Retina (tissue), 1 donor: ENCODE measurements around the gene REPS2.

Source experiments
- DNase-seq: peaks from one replicate; pipeline ENCODE4 v3.0.0-alpha.2; 2016

Gene REPS2

DNA sequence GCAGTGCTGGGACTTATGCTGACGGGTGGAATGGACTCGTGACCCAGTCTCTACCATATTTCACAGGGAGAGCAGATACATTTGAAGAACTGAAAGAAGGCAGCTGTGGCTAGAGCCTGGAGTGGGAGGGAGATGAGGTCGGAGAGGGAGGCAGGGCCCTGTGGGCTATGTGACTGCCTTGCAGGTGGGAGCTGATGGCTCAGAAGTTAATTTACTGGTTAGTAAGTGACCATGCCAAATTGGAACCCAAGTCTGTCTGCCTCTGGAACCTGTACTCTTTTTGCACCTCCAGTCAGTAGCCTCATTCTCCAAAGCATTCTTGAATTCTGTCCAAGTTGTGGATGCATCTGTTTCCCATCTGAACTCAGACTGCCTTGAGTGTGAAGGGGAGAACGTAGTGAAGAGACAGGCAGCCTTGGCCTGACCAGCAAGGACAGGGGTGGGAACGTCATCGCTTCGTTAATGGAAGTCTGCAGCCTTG lies 92.3 kb downstream of the REPS2 start:
- DNase-seq, result no peak

GRCh38 chrX:17039826-17040225 lies 93.4 kb downstream of the REPS2 start:
- DNase-seq, result no peak

DNA sequence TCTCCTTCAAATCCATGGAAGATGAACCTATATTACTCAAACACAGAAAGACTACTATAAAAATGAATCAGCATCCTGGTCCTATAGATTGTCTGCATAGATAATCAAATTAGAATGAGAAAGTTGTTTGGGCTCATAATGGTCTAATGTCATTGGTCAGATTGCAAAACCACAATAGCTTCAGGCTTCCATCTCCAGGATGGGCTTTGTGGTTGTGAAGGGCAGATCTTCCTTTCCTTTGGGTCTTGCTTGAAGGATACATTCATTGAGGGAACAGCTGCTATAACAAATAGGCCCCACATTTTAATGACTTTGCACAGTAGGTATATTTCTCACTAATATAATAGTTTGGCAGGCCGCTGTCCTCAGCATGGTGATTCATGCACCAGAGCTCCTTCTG lies 94.3 kb downstream of the REPS2 start:
- no peak for DNase-seq

DNA sequence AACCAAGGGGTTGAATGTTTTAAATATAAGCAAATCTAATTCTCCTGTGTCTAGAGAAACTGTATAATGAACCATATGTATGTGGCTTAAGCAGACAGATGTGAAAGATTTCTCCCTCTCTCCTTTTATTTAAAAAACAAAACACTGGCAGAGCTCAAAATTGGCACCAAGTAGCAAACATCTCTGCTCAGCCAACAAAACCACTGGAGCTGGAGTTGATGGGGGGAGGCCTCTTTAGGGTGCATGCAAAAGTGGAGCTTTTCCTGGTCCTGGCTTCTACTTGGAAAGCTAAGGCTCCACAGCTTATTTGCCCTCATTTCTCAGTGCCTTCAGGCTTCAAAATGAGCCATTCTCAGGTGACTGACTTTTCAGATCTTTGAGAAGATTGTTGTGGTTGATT lies 95.6 kb downstream of the REPS2 start:
- no peak for DNase-seq

DNA sequence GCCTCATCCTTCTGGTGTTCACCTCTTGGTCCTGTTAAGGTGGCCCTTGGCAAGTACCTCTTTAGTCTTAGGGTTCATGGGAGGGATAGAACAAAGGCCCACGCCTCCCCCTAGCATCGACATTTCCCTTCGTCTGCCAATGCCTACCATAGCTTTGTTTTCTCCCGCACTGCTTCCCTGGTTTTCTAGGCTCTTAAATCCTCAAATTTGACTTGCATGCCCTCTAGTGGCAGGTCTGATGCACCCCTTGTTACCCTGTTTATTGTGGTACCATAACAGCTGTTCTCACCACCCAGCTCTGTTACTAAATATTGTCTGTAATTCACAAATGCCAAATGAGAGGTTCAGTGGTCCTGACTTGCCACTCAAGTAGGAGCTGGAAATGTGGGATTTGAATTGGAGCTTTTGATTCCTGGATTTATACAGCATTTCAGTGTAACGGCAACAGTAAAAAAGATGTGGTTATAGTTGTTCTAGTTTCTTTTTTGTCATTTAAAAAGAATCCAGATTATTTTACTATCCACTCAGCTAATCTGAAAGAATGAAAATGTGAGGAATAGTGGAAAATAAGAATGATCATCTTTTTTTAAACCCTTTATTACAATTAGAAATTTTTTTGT lies 100.1 kb downstream of the REPS2 start:
- DNase-seq, result peak; percentile 53

GRCh38 chrX:17047224-17047623 lies 100.8 kb downstream of the REPS2 start:
- DNase-seq, result no peak

- DNase-seq, result no peak
Measured at GRCh38 chrX:17052210-17052609, 105.8 kb downstream of the REPS2 start.

- DNase-seq, result no peak
Measured at GRCh38 chrX:17052793-17053192, 106.3 kb downstream of the REPS2 start.

DNA sequence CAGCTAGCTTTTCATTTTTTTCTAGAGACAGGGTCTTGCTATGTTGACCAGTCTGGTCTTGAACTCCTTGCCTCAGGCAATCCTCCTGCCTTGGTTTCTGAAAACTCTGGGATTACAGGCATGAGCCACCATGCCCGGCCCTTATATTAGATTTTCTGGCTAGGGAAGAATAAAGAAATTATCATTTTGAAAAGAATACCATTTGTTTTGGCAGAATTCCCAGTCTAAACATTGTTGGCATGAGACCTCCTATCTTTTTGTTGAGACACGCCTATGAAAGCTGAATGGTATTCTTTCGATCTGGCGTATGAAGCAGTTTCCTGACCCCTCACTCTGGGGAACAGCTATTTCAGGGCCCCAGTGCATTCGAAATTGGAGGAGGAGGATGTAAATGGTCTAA lies 107.0 kb downstream of the REPS2 start:
- DNase-seq, result no peak

DNA sequence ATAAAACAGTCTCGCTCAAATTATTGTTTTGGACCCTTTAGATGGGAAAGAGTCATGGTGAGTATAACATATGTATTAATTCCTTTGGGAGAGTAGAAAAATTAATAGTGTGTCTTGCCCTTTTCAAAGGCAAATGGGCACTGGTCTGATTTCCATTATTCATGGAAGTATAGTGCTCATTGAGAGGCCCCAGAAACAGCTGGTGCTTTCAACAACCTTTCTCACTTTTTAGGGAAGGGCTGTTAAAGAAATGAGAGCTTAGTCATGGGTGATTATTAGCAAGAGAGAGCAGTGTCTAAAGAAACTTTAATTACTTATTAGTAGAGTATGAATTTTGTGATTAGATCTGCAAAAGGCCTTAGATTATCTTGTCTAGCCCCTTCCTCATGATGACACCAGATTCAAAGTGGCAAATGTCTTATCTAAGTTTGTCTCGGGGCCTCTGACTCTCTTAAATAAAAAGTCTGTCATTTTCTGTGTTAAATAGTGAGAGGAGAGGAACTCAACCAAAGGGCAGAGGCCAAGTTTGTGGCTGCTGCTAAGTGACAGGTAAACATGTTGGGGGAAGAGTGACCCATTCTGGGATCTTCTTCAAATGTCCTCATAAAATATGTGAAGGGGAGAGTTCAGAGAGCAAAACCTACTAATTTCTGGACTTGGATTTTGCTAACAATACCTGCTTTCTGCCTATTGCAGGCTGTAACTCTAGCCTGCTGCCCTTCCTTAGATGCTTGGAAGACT lies 110.6 kb downstream of the REPS2 start:
- DNase-seq, result no peak

GRCh38 chrX:17062065-17062464 lies 115.6 kb downstream of the REPS2 start:
- no peak for DNase-seq

GRCh38 chrX:17065100-17065499 lies 118.6 kb downstream of the REPS2 start:
- no peak for DNase-seq

- no peak for DNase-seq
Measured at GRCh38 chrX:17067534-17067933, 121.1 kb downstream of the REPS2 start.

- DNase-seq, result no peak
Measured at GRCh38 chrX:17072301-17072700, 125.8 kb downstream of the REPS2 start.

- DNase-seq, result no peak
Measured at GRCh38 chrX:17072721-17073230, 126.3 kb downstream of the REPS2 start.

GRCh38 chrX:17075004-17075403 lies 128.5 kb downstream of the REPS2 start:
- DNase-seq, result no peak

DNA sequence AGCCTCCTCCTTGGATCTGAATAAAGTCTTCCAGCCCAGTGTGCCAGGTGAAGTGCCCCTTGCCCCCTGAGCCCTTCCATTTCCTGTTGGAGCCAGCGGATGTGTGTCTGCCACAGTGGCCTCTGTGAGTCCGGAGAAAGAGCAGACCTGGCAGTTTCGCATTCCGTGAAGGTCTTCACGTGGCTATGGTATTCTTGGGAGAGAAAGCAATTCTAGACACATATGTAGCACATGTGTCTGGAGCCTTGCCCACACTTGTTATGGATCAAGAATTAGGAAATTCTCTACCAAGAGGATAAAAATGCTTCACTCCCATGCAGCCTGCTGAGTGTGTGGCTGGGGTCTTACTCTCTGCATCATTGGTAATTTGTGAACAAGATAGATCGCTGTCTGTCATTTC lies 130.9 kb downstream of the REPS2 start:
- DNase-seq, result no peak

DNA sequence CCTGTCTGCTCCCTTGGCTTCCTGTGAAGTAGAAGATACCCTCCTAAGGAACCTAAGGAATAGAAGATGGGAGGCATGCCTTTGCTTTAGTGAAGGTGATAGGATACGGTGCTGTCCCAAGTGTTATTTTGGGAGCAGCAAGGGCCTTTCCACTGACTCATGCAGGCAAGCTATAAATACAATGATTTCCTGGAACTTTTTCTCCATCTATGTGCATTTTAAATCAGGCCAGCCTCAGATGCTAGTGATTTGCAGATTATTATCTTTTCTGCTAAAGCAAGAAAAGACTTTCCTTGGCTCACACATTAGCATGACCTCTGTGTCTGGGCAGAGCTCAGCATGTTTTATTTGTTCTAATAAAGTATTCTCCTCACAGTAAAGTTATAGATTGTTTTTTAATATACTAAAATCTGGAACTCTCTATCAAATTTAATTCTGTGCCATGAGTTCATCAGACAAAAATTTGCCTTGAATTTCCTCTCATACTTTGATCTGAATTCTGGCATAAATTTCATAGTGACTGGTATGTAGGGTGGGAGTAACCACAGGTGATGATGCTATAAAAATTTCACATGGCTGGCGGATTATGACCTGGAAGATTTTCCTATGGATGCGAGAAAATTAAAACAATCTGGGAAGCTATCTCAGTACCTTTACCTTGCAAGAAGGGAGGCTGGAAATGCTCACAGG lies 131.7 kb downstream of the REPS2 start:
- DNase-seq, result no peak

- DNase-seq, result peak; percentile 5
Measured at GRCh38 chrX:17081511-17081910, 135.1 kb downstream of the REPS2 start.

- DNase-seq, result peak; percentile 18
Measured at GRCh38 chrX:17081968-17082367, 135.5 kb downstream of the REPS2 start.

GRCh38 chrX:17082831-17083230 lies 136.4 kb downstream of the REPS2 start:
- peak; percentile 8 for DNase-seq

DNA sequence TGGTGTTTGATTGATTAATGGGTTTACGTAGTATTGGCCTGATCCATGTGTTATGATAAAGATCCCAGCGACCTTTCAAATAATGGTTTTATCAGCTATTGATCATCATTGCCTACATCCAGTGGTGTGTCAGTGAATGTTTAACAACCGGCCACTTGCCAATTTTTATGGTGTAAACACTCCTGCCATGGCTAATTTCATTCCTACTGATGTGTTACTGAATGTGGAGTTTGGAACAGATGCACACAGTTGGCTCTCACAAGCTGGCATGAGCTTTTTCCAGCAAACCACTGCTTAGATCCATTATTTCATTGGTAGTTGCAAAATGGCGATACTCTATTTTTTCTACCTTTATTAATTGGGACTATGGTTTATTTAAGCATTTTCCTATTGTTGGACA lies 139.9 kb downstream of the REPS2 start:
- no peak for DNase-seq

- DNase-seq, result no peak
Measured at GRCh38 chrX:17095161-17095560, 148.7 kb downstream of the REPS2 start.
